A549 (cell line): ENCODE results near the gene MSI2.

Experiments
- NR3C1 ChIP-seq: fragments of >200 bp; sonication (Bioruptor Twin); formaldehyde crosslinking; IDR thresholded peaks from 3 replicates; pipeline ENCODE4 v1.6.1; 2017
- RFX5 ChIP-seq: fragments of 450-650 bp; IDR thresholded peaks from 2 replicates; pipeline ENCODE4 v1.7.1; 2014; ENCODE audit warnings: antibody characterized with exemption, mild to moderate bottlenecking, moderate library complexity

DNA sequence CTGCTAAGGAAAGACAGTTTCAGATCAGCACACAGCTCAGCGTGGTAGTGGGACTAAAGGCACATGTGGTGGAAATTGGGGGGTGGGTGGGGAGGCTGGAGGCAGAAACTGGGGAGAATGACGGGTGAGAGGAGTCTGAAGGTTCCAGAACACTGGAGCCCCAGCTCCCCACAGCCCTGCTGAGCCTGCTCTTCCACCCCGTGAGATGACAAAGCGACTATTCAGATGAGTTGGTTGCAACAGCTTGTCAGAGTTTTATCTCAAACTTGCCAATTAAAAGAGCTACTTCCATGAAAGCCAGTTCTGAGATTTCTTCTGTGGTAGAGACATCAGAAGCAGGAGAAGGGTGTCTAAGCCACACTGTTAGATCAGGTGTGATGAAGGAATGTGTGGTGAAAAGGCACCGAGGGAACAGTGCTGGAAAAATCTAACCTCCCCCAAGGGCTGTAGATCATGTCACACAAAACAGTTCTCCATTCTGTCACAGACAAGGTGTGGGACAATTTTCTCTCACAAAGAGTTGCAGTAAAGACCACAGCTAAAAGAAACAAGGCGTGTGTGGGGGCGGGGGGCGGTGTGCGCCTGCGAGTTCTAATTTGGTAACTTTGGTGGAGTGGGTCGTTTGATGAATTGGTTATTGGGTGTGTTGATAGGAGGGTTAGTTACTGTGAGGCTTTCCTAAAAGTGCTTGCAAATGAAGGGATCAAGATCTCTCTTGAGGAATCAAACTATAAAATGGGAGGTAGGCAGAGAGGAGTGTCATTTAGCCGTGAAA lies 449.8 kb downstream of the MSI2 start:
- no peak for TF ChIP-seq RFX5
- no peak for TF ChIP-seq NR3C1
